Measurements from ENCODE around the gene NDUFA3. TPM values are rescaled to one million over a fixed set of nuclear protein-coding genes. Genes with fewer than 3 reads are reported as not detected.

The NDUFA3 gene
- total RNA-seq, 2 donors from 2014 or later = 196 to 229 TPM

- TF ChIP-seq, protein P1, sequence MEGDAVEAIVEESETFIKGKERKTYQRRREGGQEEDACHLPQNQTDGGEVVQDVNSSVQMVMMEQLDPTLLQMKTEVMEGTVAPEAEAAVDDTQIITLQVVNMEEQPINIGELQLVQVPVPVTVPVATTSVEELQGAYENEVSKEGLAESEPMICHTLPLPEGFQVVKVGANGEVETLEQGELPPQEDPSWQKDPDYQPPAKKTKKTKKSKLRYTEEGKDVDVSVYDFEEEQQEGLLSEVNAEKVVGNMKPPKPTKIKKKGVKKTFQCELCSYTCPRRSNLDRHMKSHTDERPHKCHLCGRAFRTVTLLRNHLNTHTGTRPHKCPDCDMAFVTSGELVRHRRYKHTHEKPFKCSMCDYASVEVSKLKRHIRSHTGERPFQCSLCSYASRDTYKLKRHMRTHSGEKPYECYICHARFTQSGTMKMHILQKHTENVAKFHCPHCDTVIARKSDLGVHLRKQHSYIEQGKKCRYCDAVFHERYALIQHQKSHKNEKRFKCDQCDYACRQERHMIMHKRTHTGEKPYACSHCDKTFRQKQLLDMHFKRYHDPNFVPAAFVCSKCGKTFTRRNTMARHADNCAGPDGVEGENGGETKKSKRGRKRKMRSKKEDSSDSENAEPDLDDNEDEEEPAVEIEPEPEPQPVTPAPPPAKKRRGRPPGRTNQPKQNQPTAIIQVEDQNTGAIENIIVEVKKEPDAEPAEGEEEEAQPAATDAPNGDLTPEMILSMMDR (conservative IDR thresholded peaks at IDR 0.05) = no peak
- peaks cover 6% of the 10 kb centered on the region for H3K4me1 Mint-ChIP-seq
- Histone ChIP-seq H3K36me3 (ENCODE audit: control insufficient read depth, insufficient read depth, low read length) (peaks cover 38% of the 10 kb centered on the region), H3K4me1 (ENCODE audit: control insufficient read depth, insufficient read depth, low read length) (no peaks in the 10 kb centered on the region), H3K9me3 (ENCODE audit: control insufficient read depth, low read length) (no peaks in the 10 kb centered on the region), H3K9ac (ENCODE audit: extremely low read depth, low read length, poor library complexity, severe bottlenecking) (no peak overlapping the region), H3K27ac (ENCODE audit: low read depth, low read length) (no peak overlapping the region), H3K4me3 (ENCODE audit: low read length) (no peak overlapping the region), H3K27me3 (ENCODE audit: control insufficient read depth, insufficient read depth, low read length, poor library complexity, severe bottlenecking) (no peaks in the 10 kb centered on the region)
- H3K4me3 Mint-ChIP-seq = no peak overlapping the region
- no peak overlapping the region for H3K27ac Mint-ChIP-seq
- no peaks in the 10 kb centered on the region for H3K27me3 Mint-ChIP-seq (ENCODE audit: insufficient read depth)
- H3K36me3 Mint-ChIP-seq (ENCODE audit: low read depth) = peaks cover 58% of the 10 kb centered on the region
- 89 to 92% methylated on average over 2 to 5 of the region's 6 CpGs for WGBS, 2 experiments (ENCODE audit: insufficient coverage in 1 of 2, insufficient read length in 1 of 2)
- H3K9me3 Mint-ChIP-seq = no peaks in the 10 kb centered on the region
- DNase-seq = no peak
Measured at GRCh38 chr19:54109651-54110050, 7.0 kb downstream of the NDUFA3 start.

DNA sequence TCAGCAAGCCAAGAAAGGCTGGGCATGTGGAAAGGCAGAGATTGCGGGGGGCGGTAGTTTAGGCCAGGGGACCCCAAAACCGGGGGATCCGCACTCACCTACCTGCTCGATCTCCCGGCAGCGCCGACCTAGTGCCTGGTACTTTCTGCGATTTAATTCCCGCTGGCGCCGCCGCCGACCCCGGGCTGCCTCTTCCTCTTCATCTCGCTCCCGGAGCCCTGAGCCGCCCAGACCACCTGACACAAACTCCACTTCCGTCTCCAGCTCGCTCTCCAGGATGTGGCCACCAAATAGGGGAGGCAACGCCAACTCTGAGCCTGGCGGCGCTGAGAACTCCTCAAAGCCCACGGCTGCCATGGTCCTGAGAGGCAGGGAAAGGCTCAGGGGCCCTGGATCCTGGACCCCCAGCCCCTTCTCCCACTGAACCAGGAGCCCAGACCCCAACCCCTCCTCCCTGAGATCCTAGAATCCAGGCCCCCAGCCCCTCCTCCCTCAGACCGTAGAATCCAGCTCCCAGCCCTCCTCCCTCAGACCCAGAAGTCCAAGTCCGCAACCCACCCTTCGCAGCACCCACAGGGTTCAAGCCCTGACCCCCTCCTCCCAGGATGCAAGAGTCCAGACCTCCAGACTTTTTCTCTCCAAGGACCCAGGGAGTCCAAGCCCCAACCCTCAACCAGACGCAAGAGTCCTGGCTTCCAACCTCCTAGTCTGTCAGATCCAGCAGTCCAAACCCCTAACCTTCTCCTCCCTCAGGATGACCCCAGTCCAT, 11.9 kb downstream of the NDUFA3 start:
- Histone ChIP-seq H3K27me3 (ENCODE audit: control insufficient read depth, insufficient read depth, low read length, poor library complexity, severe bottlenecking) (no peaks in the 10 kb centered on the region), H3K4me3 (ENCODE audit: low read length) (peak overlapping the region; percentile 97), H3K27ac (ENCODE audit: low read depth, low read length) (no peak overlapping the region), H3K9ac (ENCODE audit: extremely low read depth, low read length, poor library complexity, severe bottlenecking) (peak overlapping the region; percentile 52), H3K9me3 (ENCODE audit: control insufficient read depth, low read length) (no peaks in the 10 kb centered on the region), H3K4me1 (ENCODE audit: control insufficient read depth, insufficient read depth, low read length) (no peaks in the 10 kb centered on the region), H3K36me3 (ENCODE audit: control insufficient read depth, insufficient read depth, low read length) (peaks cover 19% of the 10 kb centered on the region)
- no peaks in the 10 kb centered on the region for H3K9me3 Mint-ChIP-seq
- DNase-seq = peak; percentile 77
- TF ChIP-seq, protein P1 (conservative IDR thresholded peaks at IDR 0.05) = no peak
- H3K4me3 Mint-ChIP-seq = peak overlapping the region; percentile 83
- WGBS, 2 experiments (ENCODE audit: insufficient coverage in 1 of 2, insufficient read length in 1 of 2) = 31 to 32% methylated on average over 19 to 28 of the region's 28 CpGs
- peak overlapping the region; percentile 99 for H3K27ac Mint-ChIP-seq
- H3K36me3 Mint-ChIP-seq (ENCODE audit: low read depth) = peaks cover 30% of the 10 kb centered on the region
- H3K27me3 Mint-ChIP-seq (ENCODE audit: insufficient read depth) = no peaks in the 10 kb centered on the region
- peaks cover 7% of the 10 kb centered on the region for H3K4me1 Mint-ChIP-seq

GRCh38 chr19:54115109-54116063, 12.7 kb downstream of the NDUFA3 start, which contains the start of the genes PRPF31 and TFPT:
TSS of gene PRPF31 (plus strand) at chr19:54115754. CDS start at chr19:54118279, 2,525 bp downstream.
TSS of gene TFPT (minus strand) at chr19:54115657. CDS start at chr19:54115269, 388 bp downstream.
- no peaks in the 10 kb centered on the region for H3K9me3 Mint-ChIP-seq
- peak within 1 kb of the TSS; percentile 52 for H3K27ac ChIP-seq (ENCODE audit: low read depth, low read length)
- peak within 1 kb of the TSS; percentile 97 for H3K4me3 ChIP-seq (ENCODE audit: low read length)
- H3K36me3 ChIP-seq (ENCODE audit: control insufficient read depth, insufficient read depth, low read length) = peaks cover 27% of the 10 kb centered on the region
- 0 to 2% methylated on average over 37 to 60 of the region's 60 CpGs for WGBS, 2 experiments (ENCODE audit: insufficient coverage in 1 of 2, insufficient read length in 1 of 2)
- no peaks in the 10 kb centered on the region for H3K4me1 ChIP-seq (ENCODE audit: control insufficient read depth, insufficient read depth, low read length)
- H3K9me3 ChIP-seq (ENCODE audit: control insufficient read depth, low read length) = no peaks in the 10 kb centered on the region
- H3K4me1 Mint-ChIP-seq = peaks cover 7% of the 10 kb centered on the region
- H3K4me3 Mint-ChIP-seq = peak within 1 kb of the TSS; percentile 83
- TF ChIP-seq, protein P1 (conservative IDR thresholded peaks at IDR 0.05) = no peak
- peak within 1 kb of the TSS; percentile 52 for H3K9ac ChIP-seq (ENCODE audit: extremely low read depth, low read length, poor library complexity, severe bottlenecking)
- peak; percentile 98 for DNase-seq
- no peaks in the 10 kb centered on the region for H3K27me3 ChIP-seq (ENCODE audit: control insufficient read depth, insufficient read depth, low read length, poor library complexity, severe bottlenecking)
- H3K27me3 Mint-ChIP-seq (ENCODE audit: insufficient read depth) = no peaks in the 10 kb centered on the region
- peaks cover 32% of the 10 kb centered on the region for H3K36me3 Mint-ChIP-seq (ENCODE audit: low read depth)
- peak within 1 kb of the TSS; percentile 99 for H3K27ac Mint-ChIP-seq
